Stimulated activated CD4-positive, alpha-beta T cell treated with anti-CD3 and anti-CD28 coated beads, Interleukin-4, amount 100 ng/mL, for 1 hour (primary cell): Measurements from ENCODE around the gene COL15A1.
"Not testable (repeated sequence)": the region's sequence is repeated elsewhere in the genome, so short reads cannot be mapped to it uniquely, and the experiment has no call there.

ENCODE experiments used
- DNase-seq: peaks from one replicate; pipeline ENCODE4 v3.0.0-alpha.2; 2020

Gene COL15A1

GRCh38 chr9:98943682-98944056, at the start of gene COL15A1:
Gene COL15A1, plus strand, starts transcription at chr9:98943907. Its CDS starts 155 bp downstream, at chr9:98944062.
- no peak for DNase-seq

DNA sequence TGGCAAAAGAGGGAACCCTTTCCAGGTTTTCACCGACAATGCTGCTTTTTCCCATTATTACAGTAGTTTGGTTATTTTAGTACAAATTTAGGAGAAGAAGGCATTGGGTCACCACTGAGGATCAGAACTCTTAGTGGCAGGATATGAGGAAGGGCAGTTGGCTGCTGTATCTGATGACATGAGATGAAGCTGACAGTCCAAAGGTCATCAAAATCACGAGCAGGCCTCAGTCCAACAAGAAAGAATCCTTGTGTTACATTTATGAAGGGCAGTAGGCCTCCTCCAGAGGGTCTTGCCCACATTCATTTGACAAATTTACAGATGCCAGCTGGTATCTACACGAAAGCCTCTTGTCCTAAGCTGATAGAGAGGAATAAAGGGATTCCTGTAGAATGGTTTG, 49.5 kb upstream of the COL15A1 start:
- DNase-seq, result no peak

DNA sequence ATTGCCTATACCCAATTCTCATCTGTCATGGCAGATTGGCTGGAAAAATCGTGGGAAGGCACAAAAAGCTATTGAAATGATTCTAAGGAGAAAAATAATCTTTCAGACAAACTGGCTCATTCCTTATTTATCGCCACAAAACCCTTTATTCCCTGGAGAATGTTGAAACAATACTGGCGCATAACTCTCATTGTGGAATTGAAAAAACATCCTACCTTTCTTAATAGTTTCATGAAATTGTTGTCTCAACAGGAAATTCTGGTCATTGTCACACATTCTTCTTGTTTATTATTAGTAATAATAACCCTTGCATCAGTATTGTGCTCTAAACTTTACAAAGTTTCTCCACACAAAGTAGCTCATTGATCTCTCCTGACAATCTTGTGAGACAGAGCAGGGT, 48.9 kb upstream of the COL15A1 start:
- DNase-seq, result no peak

- no peak for DNase-seq
Measured at GRCh38 chr9:98896632-98897031, 47.1 kb upstream of the COL15A1 start.

- DNase-seq, result no peak
Measured at GRCh38 chr9:98897745-98898144, 46.0 kb upstream of the COL15A1 start.

DNA sequence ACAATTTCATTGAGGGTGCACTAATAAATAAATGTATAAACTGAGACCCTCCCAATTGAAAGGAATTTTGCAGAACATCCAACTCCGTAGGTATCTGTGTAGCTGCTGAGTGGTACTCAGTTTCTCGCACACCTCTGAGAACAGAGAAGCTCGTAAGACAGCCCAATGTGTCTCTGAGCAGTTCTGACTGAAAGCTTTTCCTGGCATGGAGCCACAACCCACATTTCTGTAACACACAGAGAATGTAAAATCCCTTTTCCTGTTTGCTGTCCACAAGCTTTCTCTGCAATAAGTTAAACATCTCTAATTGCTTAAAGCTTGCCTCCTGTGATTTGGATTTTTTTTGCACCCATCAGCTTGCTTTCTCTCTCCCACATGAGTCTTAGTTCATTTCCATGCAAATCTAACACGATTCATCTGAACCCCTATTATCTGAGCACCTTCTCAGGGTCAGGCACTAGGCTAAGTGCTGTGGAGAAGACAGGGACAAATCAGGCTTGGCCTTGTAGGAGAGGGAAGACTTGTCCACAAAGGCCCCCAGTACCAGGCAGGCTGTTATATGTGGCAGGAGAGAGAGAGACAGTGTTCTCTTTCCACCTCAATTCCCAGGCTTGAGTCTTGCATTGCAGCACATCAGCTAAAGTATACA, 44.2 kb upstream of the COL15A1 start:
- DNase-seq, result no peak

DNA sequence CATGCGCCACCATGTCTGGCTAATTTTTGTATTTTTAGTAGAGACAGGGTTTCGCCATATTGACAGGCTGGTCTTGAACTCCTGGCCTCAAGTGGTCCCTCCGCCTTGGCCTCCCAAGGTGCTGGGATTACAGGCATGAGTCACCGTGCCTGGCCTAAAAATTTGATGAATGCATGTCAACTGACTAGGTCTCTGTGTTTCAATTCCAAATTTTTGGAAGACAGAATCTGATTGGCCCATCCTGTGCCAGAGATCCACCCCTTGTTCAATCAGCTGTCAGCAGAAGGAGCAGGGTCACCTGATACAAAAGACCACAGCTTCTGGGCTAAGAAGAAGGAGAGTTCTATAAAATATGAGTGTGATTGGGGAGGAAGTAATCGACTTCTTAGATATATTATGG, 43.5 kb upstream of the COL15A1 start:
- DNase-seq, result no peak

DNA sequence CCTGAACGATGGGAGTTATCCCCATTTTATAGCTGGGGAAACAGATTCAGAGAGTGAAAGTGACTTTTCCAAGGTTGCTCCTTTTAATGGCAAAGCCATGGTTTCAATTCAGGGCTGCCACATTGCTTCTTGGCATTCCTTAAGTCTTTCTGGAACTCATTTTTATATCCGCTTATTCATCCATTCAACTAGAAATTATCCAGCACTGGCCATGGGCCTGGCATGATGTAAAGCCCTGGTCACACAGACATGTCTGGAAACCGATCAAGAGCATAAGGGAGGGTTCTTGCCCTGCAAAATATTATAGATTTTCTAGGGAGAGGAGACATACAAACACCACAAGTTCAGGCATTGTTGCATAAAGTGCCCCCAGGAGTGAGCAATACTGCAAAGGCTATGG, 43.0 kb upstream of the COL15A1 start:
- DNase-seq, result no peak

GRCh38 chr9:98901843-98902242, 41.9 kb upstream of the COL15A1 start:
- DNase-seq, result not testable (repeated sequence)

- no peak for DNase-seq
Measured at GRCh38 chr9:98902516-98902915, 41.2 kb upstream of the COL15A1 start.

DNA sequence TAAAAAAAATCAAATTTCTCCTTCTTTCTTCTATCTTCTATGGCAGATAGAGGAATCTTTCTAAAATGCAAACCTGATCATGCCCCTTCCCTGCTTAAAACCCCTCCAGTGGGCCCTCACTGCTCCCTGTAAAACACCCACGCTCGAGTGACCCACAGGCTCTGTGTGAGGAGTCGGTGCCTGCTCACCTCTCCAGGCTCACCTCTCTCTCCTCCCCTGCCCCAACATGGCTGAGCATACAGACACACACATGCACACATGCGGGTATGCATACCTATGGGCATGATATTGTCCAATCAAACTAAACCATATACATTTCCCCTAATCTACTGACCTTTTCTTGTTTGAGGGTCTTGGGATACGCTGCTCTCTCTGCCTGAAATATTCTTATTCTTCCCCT, 40.8 kb upstream of the COL15A1 start:
- no peak for DNase-seq

DNA sequence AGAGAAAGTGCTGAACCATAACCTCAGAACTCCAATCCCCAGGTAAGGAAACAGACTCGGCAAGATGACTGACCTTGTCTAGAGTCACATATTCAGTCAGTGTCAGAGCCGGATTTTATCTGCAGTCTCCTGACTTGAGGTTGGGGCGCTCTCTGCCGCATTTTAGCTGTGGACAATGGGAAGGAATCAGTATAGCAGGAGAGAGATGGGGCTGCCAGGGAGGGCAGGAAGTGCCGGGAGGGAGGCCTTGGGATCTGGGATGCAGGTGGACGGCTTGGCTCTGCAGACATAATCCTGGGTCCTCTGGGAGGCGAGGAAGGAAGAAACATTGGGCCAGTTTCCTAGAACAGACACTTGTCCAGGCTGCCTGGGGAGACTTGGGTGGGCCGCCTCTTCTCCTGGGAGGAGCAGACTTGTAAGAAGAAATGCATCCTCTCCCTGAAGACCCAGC, 39.7 kb upstream of the COL15A1 start:
- no peak for DNase-seq

GRCh38 chr9:98905015-98905414, 38.7 kb upstream of the COL15A1 start:
- no peak for DNase-seq

GRCh38 chr9:98906273-98907040, 37.2 kb upstream of the COL15A1 start:
- DNase-seq, result no peak

DNA sequence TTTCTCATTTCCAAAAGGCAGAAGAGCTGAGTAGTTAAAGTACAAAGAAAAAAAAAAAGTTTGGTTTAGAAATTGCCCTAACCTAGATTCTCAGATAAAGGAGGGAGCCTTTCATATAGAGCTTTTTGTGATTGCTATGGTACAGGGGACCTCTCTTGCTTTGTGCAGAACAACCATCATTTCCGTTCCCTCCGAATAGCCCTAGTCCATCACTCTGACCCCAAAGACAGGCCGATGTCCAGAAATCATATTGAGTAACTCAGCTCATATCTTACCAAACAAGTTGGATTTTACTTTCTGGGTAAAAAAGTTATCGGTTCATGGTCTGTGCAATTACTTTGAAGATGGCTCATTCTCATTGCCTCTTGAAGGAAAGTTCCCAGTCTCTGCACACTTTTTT, 36.7 kb upstream of the COL15A1 start:
- no peak for DNase-seq

- no peak for DNase-seq
Measured at GRCh38 chr9:98908897-98909634, 34.6 kb upstream of the COL15A1 start.

GRCh38 chr9:98909935-98910334, 33.8 kb upstream of the COL15A1 start:
- DNase-seq, result no peak

DNA sequence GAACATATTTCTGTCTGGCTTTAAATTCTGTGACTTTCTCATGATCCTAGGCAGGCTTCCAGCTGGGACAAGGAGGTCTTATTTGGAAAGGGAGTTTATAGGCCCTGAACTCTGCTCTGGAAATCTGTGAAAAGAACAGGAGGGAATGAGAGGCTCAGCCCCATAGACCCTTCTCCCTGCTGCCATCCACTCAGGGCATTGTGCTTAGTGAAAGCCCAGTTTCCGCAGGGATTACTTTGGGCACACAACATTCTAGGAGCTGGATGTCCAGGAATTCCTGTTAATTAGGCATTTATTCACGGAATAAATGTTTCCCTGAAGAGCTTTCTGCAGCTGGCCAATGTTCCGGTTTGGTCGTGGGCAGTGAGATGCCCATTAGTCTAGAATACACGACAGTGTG, 32.7 kb upstream of the COL15A1 start:
- DNase-seq, result no peak

DNA sequence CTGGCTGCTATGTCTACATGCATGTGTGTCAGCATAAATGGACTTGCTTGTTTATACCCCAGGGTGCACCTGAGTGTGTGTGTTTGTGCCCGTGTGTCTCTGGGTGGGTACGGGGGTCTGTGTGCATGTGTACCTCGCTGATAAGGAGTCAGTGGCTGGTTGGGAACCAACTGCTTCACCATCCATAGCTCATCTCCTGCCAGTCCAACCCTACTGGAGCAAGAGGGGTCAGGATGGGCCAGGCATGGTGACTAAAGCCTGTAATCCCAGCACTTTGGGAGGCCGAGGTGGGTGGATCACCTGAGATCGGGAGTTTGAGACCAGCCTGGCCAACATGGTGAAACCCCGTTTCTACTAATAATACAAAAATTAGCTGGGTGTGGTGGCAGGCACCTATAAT, 32.0 kb upstream of the COL15A1 start:
- DNase-seq, result not testable (repeated sequence)

- no peak for DNase-seq
Measured at GRCh38 chr9:98912450-98912849, 31.3 kb upstream of the COL15A1 start.

DNA sequence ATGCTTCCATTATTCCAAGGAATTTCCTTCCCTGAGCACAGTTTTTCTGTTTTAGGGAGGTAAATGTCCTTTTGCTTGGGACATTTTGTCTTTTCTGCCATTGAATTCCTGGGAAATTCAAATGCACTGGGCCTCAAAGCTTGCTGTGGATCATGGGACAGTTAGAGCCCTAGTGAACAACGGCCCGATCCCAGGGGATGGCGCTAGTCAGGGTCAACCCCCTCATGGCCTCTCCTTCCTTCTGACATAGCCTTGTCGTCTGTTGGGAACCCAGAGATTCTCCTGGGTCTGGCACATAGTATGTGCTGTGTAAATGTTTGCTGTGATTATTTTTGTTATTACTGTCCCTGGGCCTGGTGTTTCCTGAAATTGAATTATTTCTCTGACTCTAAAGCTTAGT, 30.7 kb upstream of the COL15A1 start:
- no peak for DNase-seq

- DNase-seq, result no peak
Measured at GRCh38 chr9:98913705-98914104, 30.0 kb upstream of the COL15A1 start.

DNA sequence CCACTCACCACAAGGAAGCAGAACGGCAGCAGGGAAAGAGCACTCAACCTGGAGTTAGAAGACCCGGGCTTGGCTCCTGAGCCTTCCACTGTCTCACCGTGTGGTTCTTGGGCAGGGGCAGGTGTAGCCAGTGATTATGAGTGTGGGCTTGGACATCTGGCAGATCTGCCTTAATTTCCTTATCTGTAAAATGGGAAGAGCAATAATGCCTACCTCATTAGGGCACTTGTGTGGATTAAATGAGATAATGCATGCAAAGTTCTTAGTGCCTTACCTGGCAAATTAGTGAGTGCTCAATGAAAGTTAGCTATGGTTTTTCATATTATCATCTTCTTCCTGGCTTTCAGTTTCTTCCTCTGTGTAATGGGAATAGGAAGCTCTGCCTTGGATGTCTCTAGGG, 28.1 kb upstream of the COL15A1 start:
- DNase-seq, result no peak

DNA sequence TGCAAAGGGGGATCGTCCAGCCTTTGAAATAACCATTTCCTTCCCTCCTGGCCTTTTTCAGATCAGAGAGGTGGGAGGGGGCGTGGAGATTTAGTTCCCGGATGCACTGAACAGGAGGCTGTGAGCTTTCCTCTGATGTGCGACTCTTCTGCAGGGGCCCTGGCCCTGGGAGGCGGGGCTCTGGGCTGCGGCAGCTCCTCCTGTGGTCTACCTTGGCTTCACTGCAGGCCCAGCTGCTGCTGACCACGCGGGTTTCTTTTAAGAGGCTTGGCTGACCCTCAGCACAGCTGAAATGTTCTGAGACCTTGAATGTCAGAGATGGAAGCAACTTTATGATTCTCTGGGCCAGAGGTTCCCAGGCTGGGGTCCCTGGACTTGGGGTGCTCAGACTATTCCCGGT, 27.0 kb upstream of the COL15A1 start:
- DNase-seq, result no peak
